HG03565 (cell line): Measurements from ENCODE around the gene PLEKHA3.

Source experiments
- ATAC-seq: cut with Tn5 transposase; IDR thresholded peaks from one replicate; pipeline ENCODE4 v1.9.1; 2021; ENCODE audit warnings: mild to moderate bottlenecking, moderate library complexity; ENCODE audit not compliant: unreplicated experiment

Gene PLEKHA3

GRCh38 chr2:178478439-178479274 is 1.6 kb upstream of the PLEKHA3 start, which contains the start of gene FKBP7:
TSS of gene FKBP7 (minus strand) at chr2:178478600. CDS start at chr2:178478499, 101 bp downstream.
- ATAC-seq = peak; percentile 32

- ATAC-seq = no peak
Measured at GRCh38 chr2:178479275-178479616, 1.0 kb upstream of the PLEKHA3 start.

- no peak for ATAC-seq
Measured at GRCh38 chr2:178479758-178480226, 465 bp upstream of the PLEKHA3 start.

- ATAC-seq = peak; percentile 30
Measured at GRCh38 chr2:178482437-178482836, 2.2 kb downstream of the PLEKHA3 start.

- ATAC-seq = no peak
Measured at GRCh38 chr2:178484245-178485041, 4.2 kb downstream of the PLEKHA3 start.

- ATAC-seq = no peak
Measured at GRCh38 chr2:178485356-178485755, 5.1 kb downstream of the PLEKHA3 start.

- ATAC-seq = no peak
Measured at GRCh38 chr2:178491612-178492011, 11.4 kb downstream of the PLEKHA3 start.

GRCh38 chr2:178496049-178496448 is 15.8 kb downstream of the PLEKHA3 start:
- ATAC-seq = no peak

GRCh38 chr2:178498137-178498536 is 17.9 kb downstream of the PLEKHA3 start:
- peak; percentile 45 for ATAC-seq

GRCh38 chr2:178499640-178500039 is 19.4 kb downstream of the PLEKHA3 start:
- no peak for ATAC-seq

GRCh38 chr2:178502751-178503150 is 22.5 kb downstream of the PLEKHA3 start:
- no peak for ATAC-seq

GRCh38 chr2:178506101-178506500 is 25.8 kb downstream of the PLEKHA3 start:
- ATAC-seq = no peak

GRCh38 chr2:178506524-178506923 is 26.3 kb downstream of the PLEKHA3 start:
- ATAC-seq = no peak

GRCh38 chr2:178506949-178507348 is 26.7 kb downstream of the PLEKHA3 start:
- no peak for ATAC-seq

- ATAC-seq = no peak
Measured at GRCh38 chr2:178508646-178509045, 28.4 kb downstream of the PLEKHA3 start.

- no peak for ATAC-seq
Measured at GRCh38 chr2:178510384-178510783, 30.1 kb downstream of the PLEKHA3 start.

GRCh38 chr2:178512484-178512883 is 32.2 kb downstream of the PLEKHA3 start:
- ATAC-seq = no peak

GRCh38 chr2:178513876-178514275 is 33.6 kb downstream of the PLEKHA3 start:
- ATAC-seq = no peak

- ATAC-seq = peak; percentile 65
Measured at GRCh38 chr2:178514664-178515063, 34.4 kb downstream of the PLEKHA3 start.

- no peak for ATAC-seq
Measured at GRCh38 chr2:178517496-178517895, 37.2 kb downstream of the PLEKHA3 start.

- ATAC-seq = no peak
Measured at GRCh38 chr2:178521304-178522150, 41.3 kb downstream of the PLEKHA3 start.
